ENCODE data around the gene ACAD8.

ACAD8 gene

DNA sequence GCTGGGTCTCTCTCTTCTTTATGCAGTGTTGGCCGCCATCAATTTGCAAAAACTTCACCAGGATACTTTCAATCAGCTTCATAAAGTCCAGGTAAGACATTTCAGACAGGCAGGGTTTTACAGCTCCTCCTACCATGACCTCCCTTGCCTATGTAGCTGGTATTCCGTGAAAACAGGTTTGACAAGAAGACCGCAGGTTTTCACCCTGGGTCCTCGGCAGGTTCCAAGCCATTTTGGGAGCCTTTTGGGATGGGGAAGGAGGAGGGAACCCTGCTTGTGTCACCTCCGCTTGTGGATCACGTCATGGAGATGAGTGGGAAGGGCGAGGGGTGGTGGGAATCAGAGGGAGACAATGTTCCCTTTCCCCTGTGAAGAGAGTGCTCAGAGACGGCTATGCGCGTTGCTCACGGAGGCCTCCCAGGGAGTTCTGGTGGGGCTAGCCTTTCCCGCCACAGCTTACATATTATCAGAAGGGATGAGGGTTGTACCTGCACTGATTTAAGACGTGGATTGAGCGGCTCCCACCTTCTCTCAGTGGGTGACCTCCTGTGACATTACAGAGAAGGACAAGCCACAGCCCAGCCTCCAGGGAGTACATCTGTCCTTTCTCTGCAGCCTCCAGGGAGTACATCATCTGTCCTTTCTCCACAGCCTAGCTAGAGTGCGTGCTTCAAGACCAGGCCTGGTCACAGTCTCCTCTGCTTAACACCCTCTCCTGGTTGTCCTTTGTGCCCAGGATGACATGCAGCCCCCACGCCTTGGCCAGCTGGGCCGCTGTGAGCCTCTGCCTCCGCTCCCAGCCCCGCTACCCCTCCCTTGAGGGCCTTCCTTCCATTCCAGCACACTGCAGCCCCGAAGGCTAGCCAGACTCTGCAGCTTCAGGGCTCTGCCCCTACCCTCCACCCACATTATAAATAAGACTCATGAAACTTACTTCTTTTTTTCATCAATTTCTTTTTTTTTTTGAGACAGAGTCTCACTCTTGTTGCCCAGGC, 40.0 kb downstream of the ACAD8 start:
- DNase-seq = no peak

DNA sequence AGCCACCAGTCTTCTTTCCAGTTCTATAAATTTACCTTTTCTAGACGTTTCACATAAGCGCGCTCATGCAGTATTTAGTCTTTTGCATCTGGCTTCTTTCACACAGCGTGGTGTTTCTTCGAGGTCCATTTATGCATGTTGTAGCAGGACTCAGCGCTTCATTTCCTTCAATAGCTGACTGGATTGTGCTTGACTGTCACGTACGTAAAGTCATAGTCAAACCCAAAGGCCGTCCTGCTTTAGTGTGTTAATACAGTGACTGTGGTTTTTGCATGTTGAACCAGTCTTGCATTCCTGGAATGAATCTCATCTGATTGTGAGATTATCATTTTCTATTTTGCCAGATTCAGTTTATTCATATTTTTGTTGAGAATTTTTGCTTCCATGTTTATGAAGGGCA, 41.3 kb downstream of the ACAD8 start:
- DNase-seq = no peak

DNA sequence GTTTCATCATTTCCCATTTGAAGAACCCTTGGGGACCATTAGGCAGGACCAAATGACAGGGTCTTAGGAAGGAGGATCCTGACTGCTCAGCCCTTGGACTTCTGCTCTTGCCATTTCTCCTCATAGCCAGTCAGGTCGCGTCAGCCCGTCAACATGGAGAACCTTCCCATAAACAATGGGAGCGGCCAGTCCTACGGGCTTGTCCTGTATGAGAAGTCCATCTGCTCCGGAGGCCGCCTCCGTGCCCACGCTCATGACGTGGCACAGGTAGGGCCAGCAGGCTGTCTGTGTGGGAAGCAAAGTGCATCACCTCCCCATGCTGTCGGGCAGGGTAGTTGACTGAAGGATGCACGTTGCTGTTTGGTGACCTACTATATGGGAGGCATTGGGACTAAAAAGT, 58.9 kb downstream of the ACAD8 start:
- DNase-seq = no peak

DNA sequence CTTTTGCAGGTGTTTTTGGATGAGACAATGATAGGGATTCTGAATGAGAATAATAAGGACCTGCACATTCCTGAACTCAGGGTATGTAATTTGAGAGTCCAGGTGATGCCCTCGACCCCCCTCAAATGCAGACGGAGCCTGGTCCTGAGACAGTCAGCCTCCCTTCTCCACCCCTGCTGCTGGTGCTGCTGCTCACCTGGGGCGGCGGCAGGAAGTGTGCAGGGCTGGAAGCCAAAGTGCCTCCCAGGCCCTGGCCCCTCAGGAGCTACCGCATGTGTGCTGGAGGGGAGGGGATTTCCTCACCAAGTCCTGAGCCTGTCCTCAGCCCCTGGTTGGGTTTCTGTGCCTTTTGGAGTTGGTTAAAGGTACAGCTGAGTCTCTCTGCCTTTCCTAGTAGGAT, 59.4 kb downstream of the ACAD8 start:
- DNase-seq = no peak

DNA sequence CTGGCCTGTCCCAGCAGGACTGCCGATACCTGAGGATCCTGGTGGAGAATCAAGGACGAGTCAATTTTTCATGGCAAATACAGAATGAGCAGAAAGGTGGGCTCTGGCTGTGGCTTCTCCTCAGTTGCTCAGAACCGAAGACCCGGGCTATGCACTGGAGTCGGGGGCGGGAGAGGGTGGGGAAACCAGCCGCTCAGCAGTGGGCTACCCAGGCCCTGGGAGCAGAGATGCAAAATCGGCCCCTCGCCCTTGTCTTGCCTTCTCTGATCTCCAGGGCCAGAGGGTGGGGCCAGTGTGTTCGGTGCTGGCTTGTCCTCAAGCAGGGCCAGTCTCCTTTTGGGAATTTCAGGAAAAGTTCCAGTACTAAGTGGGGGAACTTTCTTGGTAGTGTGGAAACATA, 60.0 kb downstream of the ACAD8 start:
- no peak for DNase-seq

DNA sequence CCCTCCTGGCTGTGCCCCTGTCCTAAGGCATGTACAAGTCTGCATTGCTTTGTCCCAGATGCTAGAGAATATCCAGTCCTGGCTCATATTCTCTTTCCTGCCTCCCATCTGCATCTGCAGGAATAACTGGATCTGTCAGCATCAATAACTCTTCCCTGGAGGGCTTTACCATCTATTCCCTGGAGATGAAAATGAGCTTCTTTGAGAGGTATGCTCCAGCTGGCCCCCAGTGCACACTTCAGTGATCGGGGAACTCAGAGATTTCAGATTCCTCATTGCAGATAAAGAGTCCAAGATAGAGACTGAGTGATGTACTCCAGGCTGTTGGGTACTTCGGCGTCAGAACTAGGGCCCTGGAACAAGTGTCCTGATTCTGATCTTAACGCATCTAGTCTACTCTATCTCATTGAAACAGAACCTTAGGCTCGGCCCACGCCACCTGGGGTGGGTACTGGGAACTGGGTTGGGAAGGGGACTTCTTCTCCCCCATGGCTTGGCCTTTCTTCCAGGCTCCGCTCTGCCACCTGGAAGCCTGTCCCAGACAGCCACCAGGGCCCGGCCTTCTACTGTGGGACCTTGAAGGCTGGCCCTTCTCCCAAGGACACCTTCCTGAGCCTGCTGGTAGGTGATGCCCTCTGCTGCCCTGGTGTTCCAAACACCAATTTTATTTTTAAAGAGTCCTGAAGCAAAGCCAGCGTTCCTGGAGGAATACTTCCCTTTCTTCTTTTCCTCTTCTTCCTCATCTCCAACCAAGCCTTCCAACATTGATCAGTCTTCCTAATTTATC, 60.6 kb downstream of the ACAD8 start:
- no peak for DNase-seq
